Renal pelvis (tissue), 12 donors: Measurements from ENCODE around the gene ALKBH6. TPM values are rescaled to one million over a fixed set of nuclear protein-coding genes. Genes with fewer than 3 reads are reported as not detected.
"Not testable (repeated sequence)": the region's sequence is repeated elsewhere in the genome, so short reads cannot be mapped to it uniquely, and the experiment has no call there.

Source experiments
- DNase-seq: peaks from one replicate; pipeline ENCODE4 v3.0.0-alpha.2; 2013
- long read RNA-seq, 16 experiments: transcript quantifications; one replicate each; lab custom pipeline, GENCODE V29; 2026
- polyA plus RNA-seq, 3 donors: library from polyadenylated mRNA; unstranded; fragments of 120-200 nt; gene quantifications; one replicate each; pipeline ENCODE4 v1.2.1, GENCODE V29; 2013; ENCODE audit not compliant: insufficient read length in 3 of 3

ALKBH6 gene
- 10 to 100 TPM; 17.6 to 19.3 (median 18.8) TPM for polyA plus RNA-seq
- long read RNA-seq, donor 1, partial matches to known transcripts: 0 of 6 reads
- long read RNA-seq, donor 1, other reads (novel, unspliced or antisense): 0 of 6 reads
- long read RNA-seq, donor 2, transcript ALKBH6-202 (7 exons, 973 nt): major isoform, 5 of 9 reads
- long read RNA-seq, donor 2, partial matches to known transcripts: 0 of 9 reads
- long read RNA-seq, donor 2, other reads (novel, unspliced or antisense): 0 of 9 reads
- long read RNA-seq, donor 3, transcript ALKBH6-202 (7 exons, 973 nt): major isoform, 7 of 7 reads
- long read RNA-seq, donor 3, partial matches to known transcripts: 0 of 7 reads
- long read RNA-seq, donor 3, other reads (novel, unspliced or antisense): 0 of 7 reads
- long read RNA-seq, donor 4, transcript ALKBH6-202 (7 exons, 973 nt): major isoform, 5 of 7 reads
- long read RNA-seq, donor 4, partial matches to known transcripts: 0 of 7 reads
- long read RNA-seq, donor 4, other reads (novel, unspliced or antisense): 0 of 7 reads
- long read RNA-seq, donor 5, partial matches to known transcripts: 0 of 3 reads
- long read RNA-seq, donor 5, other reads (novel, unspliced or antisense): 0 of 3 reads
- long read RNA-seq, donor 6, transcript ALKBH6-202 (7 exons, 973 nt): major isoform, 5 of 8 reads
- long read RNA-seq, donor 6, partial matches to known transcripts: 0 of 8 reads
- long read RNA-seq, donor 6, other reads (novel, unspliced or antisense): 0 of 8 reads
- long read RNA-seq, donor 7, partial matches to known transcripts: 0 of 4 reads
- long read RNA-seq, donor 7, other reads (novel, unspliced or antisense): 0 of 4 reads
- long read RNA-seq, donor 8: 0 reads
- long read RNA-seq, donor 9, partial matches to known transcripts: 0 of 8 reads
- long read RNA-seq, donor 9, other reads (novel, unspliced or antisense): 0 of 8 reads
- long read RNA-seq, donor 10, transcript ALKBH6-202 (7 exons, 973 nt): major isoform, 5 of 7 reads
- long read RNA-seq, donor 10, partial matches to known transcripts: 0 of 7 reads
- long read RNA-seq, donor 10, other reads (novel, unspliced or antisense): 0 of 7 reads
- long read RNA-seq, donor 11: 0 reads
- long read RNA-seq, donor 12, partial matches to known transcripts: 0 of 3 reads
- long read RNA-seq, donor 12, other reads (novel, unspliced or antisense): 0 of 3 reads
- long read RNA-seq, donor 13, partial matches to known transcripts: 0 of 4 reads
- long read RNA-seq, donor 13, other reads (novel, unspliced or antisense): 0 of 4 reads
- long read RNA-seq, donor 14: 0 reads
- long read RNA-seq, donor 15, partial matches to known transcripts: 0 of 9 reads
- long read RNA-seq, donor 15, other reads (novel, unspliced or antisense): 0 of 9 reads
- long read RNA-seq, donor 16, transcript ALKBH6-202 (7 exons, 973 nt): major isoform, 5 of 11 reads
- long read RNA-seq, donor 16, partial matches to known transcripts: 0 of 11 reads
- long read RNA-seq, donor 16, other reads (novel, unspliced or antisense): 0 of 11 reads

DNA sequence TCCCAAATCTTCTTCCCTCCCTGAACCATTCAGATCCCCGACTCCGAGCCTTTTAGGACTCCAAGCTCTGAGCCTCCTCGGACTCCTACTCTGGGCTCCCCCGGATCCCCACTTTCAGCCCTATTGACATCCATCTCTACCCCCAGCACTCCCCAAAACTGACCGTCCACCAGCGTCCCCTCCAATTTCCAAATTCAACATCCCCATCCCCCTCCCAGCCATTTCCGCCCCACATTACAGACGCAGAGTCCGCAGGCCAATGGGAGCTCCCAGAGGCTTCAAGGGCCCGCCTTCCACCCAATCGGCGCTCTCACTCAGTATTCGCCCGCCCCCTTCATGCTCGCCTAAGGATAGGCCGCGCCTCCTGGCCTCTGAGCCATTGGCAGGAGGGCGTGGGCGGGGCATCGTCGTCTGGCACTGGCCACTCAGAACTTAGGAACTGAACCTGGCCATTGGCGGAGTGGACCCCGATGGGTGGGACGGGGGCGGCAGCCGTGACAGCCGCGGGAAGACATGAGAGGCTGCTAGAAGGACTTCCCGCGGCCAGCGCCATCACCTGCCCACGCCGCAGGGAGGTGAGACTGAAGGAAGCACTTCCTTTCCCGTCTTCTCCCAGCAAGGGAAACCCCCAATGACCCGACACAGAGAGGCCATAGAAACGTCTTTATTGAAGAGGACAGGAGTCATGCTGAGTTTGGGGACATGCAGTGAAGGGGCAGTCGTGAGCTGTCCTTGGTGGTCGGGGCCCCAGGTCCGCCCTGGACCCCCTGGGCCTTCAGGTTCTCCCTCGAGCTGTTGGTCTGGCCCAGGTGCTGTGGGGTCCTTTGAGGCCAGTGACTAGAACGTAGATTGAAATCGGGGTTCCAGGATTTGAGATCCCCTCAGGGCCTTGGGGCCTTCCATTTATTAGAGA, at the start of gene ALKBH6:
Gene ALKBH6 (minus strand): TSS at position 202 of the 913 bp plus-strand sequence. CDS start 816 bp downstream, outside the sequence.
- DNase-seq: peak; percentile 99

GRCh38 chr19:36061367-36061766, 47.4 kb upstream of the ALKBH6 start:
- DNase-seq: no peak

GRCh38 chr19:36060430-36060829, 46.4 kb upstream of the ALKBH6 start:
- no peak for DNase-seq

DNA sequence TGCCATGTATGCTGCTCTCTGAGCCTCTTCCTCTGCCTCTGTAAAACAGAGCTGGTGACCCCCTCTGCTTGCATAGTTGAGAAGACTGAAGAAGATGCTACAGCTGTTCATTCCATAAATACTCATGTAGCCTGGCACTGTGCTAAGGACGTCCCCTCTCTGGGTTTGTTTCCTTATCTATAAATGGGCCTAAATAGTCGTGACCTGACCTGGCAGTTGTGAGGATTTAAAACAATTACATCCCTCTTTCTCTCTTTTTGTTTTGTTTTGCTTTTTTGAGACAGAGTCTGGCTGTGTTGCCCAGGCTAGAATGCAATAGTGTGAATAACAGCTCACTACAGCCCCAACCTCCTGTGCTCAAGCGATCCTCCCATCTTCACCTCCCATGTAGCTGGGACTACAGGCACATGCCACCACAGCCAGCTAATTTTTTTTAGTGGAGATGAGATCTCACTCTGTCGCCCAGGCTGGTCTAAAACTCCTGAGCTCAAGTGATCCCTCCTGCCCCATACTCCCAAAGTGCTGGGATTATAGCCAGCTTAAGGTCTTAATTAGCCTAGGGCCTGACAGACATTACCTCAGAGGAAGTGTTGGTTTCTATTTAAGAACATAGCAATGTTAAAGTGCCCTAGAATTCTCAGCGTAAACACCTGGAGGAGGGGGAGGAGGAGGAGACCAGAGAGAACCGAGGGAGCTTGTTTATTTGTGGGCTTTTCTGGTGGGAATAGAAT, 45.3 kb upstream of the ALKBH6 start:
- DNase-seq: no peak

GRCh38 chr19:36058481-36059179, 44.6 kb upstream of the ALKBH6 start:
- DNase-seq: no peak

DNA sequence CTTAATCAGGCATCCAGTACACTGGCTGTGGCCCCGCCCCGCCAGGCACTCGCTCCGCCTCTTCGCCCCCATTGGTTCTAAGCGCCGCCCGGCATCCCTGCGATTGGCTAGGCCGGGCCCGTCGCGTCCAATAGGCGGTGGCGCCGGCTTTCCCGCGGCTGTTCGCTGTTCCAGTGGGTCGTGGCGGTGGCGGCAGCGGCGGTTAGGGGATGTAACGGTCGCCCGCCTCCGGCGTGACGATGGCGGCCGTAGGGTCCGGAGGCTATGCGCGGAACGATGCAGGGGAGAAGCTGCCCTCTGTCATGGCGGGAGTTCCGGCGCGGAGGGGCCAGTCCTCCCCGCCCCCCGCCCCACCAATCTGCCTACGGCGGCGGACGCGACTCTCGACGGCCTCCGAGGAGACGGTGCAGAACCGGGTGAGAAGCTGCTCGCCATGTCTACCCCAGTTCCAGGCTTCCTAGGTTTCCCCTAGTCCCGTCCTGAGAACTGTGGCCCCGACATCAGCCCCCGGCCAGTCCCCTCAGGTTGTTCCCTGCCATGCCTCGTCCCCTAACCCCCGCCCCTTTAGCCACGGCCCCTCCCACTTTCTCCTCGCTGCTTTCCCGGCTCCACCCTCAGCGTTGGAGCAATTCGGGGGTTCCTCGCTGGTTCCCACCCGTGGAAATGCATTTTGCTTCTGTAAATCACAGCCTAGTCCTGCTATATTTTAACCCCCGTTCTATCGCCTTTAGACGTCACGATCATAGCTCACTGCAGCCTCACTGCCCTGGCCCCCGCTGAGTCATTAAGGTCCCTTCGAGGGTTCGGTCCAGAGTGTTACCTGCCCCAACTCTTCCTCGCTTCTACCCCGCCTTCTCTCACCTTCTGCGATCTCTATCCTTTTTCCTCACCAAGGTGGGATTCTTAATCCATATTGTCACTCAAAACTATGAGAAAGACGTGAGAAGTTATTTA, 41.0 kb upstream of the ALKBH6 start, which contains the start of gene WDR62:
Gene WDR62 (plus strand): TSS at position 165 of the 954 bp plus-strand sequence. CDS start 75 bp downstream, at position 240.
- DNase-seq: peak; percentile 92

DNA sequence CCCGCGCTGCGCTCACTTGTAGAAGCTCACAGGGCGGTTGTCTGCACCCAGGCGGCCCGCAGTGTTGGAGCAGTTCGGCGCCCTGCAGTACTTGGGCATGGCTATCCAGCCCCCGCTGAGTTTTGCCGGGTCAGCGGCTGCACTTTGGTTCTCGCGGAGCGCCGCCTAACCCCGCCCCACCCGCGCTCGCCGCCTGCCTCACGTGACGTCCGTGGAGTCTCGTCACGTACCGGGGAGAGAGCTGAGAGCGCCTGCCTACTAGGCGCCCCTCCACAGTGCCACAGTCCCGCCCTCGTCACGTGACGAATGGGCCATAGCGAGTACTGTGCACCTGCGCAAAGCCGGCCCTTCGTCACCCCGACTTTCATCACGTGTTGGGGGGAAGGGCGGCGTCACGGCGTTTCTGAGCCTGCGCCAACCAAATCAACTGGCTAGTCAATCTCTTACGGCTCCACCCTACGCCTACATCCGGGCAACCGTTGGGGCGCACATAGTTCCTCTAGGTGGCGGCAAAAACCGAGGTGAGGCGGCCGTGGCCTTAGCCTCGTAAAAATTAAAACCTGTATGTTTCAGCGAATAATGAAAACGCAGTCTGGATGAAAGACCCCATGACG, 40.2 kb upstream of the ALKBH6 start, which contains the start of gene THAP8:
Gene THAP8 (minus strand): TSS at position 167 of the 614 bp plus-strand sequence. CDS start 68 bp downstream, at position 99.
- peak; percentile 99 for DNase-seq

GRCh38 chr19:36051637-36052036, 37.6 kb upstream of the ALKBH6 start:
- DNase-seq: no peak

GRCh38 chr19:36051236-36051635, 37.2 kb upstream of the ALKBH6 start:
- no peak for DNase-seq

GRCh38 chr19:36049080-36049698, 35.2 kb upstream of the ALKBH6 start:
- no peak for DNase-seq

DNA sequence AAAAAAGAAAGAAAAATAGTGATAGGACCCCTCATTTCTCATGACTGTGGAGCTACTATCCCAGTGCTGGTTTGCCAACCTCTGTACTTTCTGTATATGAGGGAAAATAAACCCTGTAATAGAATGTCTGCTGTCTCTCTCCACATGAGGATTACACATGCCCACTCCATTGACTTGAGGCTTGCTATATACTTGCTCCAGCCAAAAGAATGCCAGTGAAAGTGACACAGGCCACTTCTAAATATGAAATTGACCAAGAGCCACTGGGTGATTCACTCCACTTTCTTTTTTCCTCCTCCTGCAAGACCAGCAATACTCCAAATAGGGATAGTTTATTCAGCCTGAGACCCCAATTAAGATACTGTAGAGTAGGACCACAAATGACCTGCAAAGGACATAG, 33.8 kb upstream of the ALKBH6 start:
- DNase-seq: no peak

DNA sequence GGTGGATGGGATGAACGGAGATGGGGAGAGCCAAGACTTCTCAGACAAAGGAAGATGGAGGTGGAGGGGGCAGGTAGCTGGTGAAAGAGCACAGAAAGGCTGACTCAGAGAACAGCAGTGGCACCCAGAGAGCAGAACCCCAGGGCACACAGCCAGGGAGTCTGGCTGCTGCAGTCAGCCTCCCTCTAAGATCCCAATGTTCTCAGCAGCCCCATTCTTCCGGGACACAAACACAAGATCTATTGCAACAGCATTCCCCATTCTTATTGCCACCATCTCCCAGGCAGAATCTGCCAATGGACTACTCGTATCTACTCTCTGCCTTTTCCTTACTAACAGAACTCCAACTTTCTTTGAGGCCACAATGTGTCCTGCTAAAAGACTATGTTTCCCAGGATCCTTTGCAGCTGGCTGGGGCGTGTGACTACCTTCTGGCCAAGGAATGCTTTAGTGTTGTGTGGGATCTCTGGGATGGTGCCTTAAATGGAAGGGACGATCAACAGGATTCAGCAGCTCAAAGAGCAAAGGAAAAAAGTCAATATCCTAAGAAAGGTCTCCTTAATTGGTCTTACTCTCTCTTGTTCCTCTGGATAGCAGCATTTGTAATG, 32.5 kb upstream of the ALKBH6 start:
- no peak for DNase-seq

GRCh38 chr19:36043952-36044351, 29.9 kb upstream of the ALKBH6 start:
- DNase-seq: no peak

- peak; percentile 64 for DNase-seq
Measured at GRCh38 chr19:36041831-36042230, 27.8 kb upstream of the ALKBH6 start.

DNA sequence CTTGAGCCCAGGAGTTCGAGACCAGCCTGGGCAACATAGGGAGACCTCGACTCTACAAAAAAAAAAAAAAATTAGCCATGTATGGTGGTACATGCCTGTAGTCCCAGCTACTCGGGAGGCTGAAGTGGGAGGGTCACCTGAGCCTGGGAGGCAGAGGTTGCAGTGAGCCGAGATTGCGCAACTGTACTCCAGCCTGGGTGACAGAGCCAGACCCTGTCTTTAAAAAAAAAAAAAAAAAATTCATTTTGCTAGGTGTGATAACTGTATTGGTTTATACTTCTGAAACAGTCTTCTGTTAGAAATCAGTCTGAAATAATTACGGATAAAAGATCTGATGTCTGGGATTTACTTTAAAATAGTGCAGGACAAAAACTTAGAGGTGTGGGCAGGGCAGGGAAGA, 27.1 kb upstream of the ALKBH6 start:
- DNase-seq: not testable (repeated sequence)

- DNase-seq: no peak
Measured at GRCh38 chr19:36040495-36040894, 26.5 kb upstream of the ALKBH6 start.
